ENCODE data around the gene PKNOX2. TPM values are rescaled to one million over a fixed set of nuclear protein-coding genes. Genes with fewer than 3 reads are reported as not detected.

The PKNOX2 gene
- total RNA-seq, 1 experiment from 2014 or later = 15.3 TPM

DNA sequence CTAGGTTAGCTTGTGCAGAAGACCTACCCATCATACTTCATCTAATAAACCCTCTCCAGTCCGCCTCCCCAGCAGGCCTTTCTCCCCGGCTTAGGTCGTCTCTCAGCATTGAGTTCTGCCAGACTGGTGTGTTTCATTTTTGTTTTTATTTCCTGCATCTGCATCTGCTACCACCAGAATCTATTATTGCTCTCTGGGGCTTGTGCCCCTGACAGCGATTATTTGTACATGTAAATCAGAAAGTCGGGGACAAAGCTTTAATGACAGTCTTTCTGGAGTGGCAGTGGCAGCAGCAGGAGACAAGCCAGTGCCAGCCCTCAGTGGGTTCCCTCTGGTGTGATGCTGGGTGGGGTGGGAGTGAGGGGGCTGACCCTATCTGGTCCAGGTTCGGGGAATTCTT is 127.5 kb downstream of the PKNOX2 start:
- Histone ChIP-seq H3K36me3 (peaks cover 15% of the 10 kb centered on the region), H3K9me3 (no peaks in the 10 kb centered on the region), H3K4me3 (no peak overlapping the region), H3K27me3 (no peaks in the 10 kb centered on the region)
- no peak for DNase-seq

DNA sequence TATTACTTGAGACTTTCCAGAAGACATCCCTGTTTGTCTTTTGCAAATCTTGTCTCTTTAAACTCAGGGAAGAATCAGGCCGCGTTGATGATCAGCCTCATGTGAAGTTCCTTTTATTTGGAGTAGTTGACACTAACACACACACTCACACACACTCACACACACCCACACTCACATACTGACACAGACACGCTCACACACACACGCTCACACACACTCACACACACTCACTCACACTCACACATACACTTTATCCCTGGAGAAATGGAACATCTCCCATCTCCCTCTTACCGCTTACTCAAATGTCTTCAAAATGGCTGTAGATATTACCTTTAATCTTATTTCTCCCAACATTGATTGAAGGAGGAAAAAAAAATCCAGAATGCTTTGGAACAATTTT is 129.0 kb downstream of the PKNOX2 start:
- no peaks in the 10 kb centered on the region for H3K27me3 ChIP-seq
- no peaks in the 10 kb centered on the region for H3K9me3 ChIP-seq
- peaks cover 12% of the 10 kb centered on the region for H3K36me3 ChIP-seq
- no peak overlapping the region for H3K4me3 ChIP-seq
- DNase-seq = no peak

GRCh38 chr11:125295931-125296330 is 131.4 kb downstream of the PKNOX2 start:
- peaks cover 5% of the 10 kb centered on the region for H3K36me3 ChIP-seq
- DNase-seq = no peak

GRCh38 chr11:125297346-125297915 is 132.9 kb downstream of the PKNOX2 start:
- DNase-seq = no peak
- Histone ChIP-seq H3K27me3 (no peaks in the 10 kb centered on the region), H3K4me3 (no peak overlapping the region), H3K36me3 (peaks cover 5% of the 10 kb centered on the region), H3K9me3 (no peaks in the 10 kb centered on the region)

More at GRCh38 chr11:125295931-125296330, 131.4 kb downstream of the PKNOX2 start:
- Histone ChIP-seq H3K4me3 (no peak overlapping the region), H3K9me3 (no peaks in the 10 kb centered on the region), H3K27me3 (no peaks in the 10 kb centered on the region)

GRCh38 chr11:125299061-125299615 is 134.6 kb downstream of the PKNOX2 start:
- H3K27me3 ChIP-seq = no peaks in the 10 kb centered on the region
- H3K36me3 ChIP-seq = peaks cover 2% of the 10 kb centered on the region
- H3K9me3 ChIP-seq = no peaks in the 10 kb centered on the region
- H3K4me3 ChIP-seq = no peak overlapping the region
- no peak for DNase-seq

- Histone ChIP-seq H3K9me3 (no peaks in the 10 kb centered on the region), H3K4me3 (no peak overlapping the region), H3K27me3 (no peaks in the 10 kb centered on the region)
Measured at GRCh38 chr11:125299821-125300220, 135.3 kb downstream of the PKNOX2 start.

GRCh38 chr11:125300791-125301218 is 136.3 kb downstream of the PKNOX2 start:
- no peaks in the 10 kb centered on the region for H3K27me3 ChIP-seq
- peak; percentile 76 for DNase-seq
- no peaks in the 10 kb centered on the region for H3K9me3 ChIP-seq

More at GRCh38 chr11:125299821-125300220, 135.3 kb downstream of the PKNOX2 start:
- no peak for DNase-seq
- peaks cover 2% of the 10 kb centered on the region for H3K36me3 ChIP-seq

GRCh38 chr11:125301346-125301745 is 136.8 kb downstream of the PKNOX2 start:
- H3K4me3 ChIP-seq = no peak overlapping the region
- no peak for DNase-seq
- no peaks in the 10 kb centered on the region for H3K9me3 ChIP-seq
- H3K27me3 ChIP-seq = no peaks in the 10 kb centered on the region
- peaks cover 2% of the 10 kb centered on the region for H3K36me3 ChIP-seq

More at GRCh38 chr11:125300791-125301218, 136.3 kb downstream of the PKNOX2 start:
- no peak overlapping the region for H3K4me3 ChIP-seq
- peaks cover 2% of the 10 kb centered on the region for H3K36me3 ChIP-seq

- no peaks in the 10 kb centered on the region for H3K36me3 ChIP-seq
- no peaks in the 10 kb centered on the region for H3K27me3 ChIP-seq
- no peak for DNase-seq
- H3K4me3 ChIP-seq = no peak overlapping the region
- no peaks in the 10 kb centered on the region for H3K9me3 ChIP-seq
Measured at GRCh38 chr11:125303186-125303585, 138.6 kb downstream of the PKNOX2 start.

- DNase-seq = no peak
- Histone ChIP-seq H3K9me3 (no peaks in the 10 kb centered on the region), H3K27me3 (no peaks in the 10 kb centered on the region), H3K4me3 (no peak overlapping the region), H3K36me3 (no peaks in the 10 kb centered on the region)
Measured at GRCh38 chr11:125303694-125304093, 139.1 kb downstream of the PKNOX2 start.

- no peak for DNase-seq
- H3K36me3 ChIP-seq = no peaks in the 10 kb centered on the region
- H3K27me3 ChIP-seq = no peaks in the 10 kb centered on the region
- no peaks in the 10 kb centered on the region for H3K9me3 ChIP-seq
- no peak overlapping the region for H3K4me3 ChIP-seq
Measured at GRCh38 chr11:125304136-125304535, 139.6 kb downstream of the PKNOX2 start.

- DNase-seq = no peak
- no peaks in the 10 kb centered on the region for H3K36me3 ChIP-seq
- no peak overlapping the region for H3K4me3 ChIP-seq
- no peaks in the 10 kb centered on the region for H3K27me3 ChIP-seq
- H3K9me3 ChIP-seq = no peaks in the 10 kb centered on the region
Measured at GRCh38 chr11:125304876-125305275, 140.3 kb downstream of the PKNOX2 start.

DNA sequence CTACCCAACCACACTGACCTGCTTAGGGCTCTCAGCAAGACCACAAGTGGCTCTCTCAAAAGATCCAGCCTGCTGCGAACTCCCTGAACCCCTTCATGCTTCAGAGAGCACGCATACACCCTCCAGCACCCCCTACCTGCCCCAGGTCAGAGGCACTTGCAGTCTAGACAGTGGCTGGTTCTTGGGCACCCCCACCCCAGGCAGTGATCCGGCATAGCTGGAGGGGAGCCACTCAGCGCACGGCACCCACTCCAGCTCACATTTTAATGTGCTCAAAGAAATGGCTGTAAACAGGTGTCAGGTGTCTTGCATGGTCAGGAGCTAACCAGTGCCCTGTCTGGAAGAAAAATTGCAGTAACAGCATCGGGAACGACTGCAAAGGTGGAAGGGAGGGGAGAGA is 140.8 kb downstream of the PKNOX2 start:
- no peaks in the 10 kb centered on the region for H3K27me3 ChIP-seq
- no peaks in the 10 kb centered on the region for H3K36me3 ChIP-seq
- no peaks in the 10 kb centered on the region for H3K9me3 ChIP-seq
- no peak overlapping the region for H3K4me3 ChIP-seq
- no peak for DNase-seq

GRCh38 chr11:125306476-125306875 is 141.9 kb downstream of the PKNOX2 start:
- Histone ChIP-seq H3K36me3 (no peaks in the 10 kb centered on the region), H3K27me3 (no peaks in the 10 kb centered on the region), H3K9me3 (no peaks in the 10 kb centered on the region), H3K4me3 (no peak overlapping the region)
- DNase-seq = no peak

DNA sequence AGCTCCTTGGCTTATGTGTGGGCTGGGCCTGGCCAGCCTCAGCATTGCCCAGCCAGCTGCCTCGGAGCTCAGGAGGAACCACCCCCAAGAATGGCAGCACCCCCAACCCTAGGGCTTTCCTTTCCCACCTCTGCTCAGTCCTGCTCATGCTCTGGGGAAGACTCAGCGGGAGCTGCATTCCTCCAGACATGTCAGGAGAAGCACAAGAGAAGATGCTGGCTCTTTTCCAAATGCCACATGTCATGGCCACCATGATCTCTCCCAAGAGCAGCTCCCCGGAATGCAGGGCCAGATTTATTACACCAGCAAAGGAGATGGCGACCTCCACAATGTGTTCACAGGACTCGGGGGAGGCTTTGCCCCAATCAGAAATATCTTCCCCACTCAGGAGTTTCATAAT is 143.7 kb downstream of the PKNOX2 start:
- H3K4me3 ChIP-seq = no peak overlapping the region
- no peaks in the 10 kb centered on the region for H3K27me3 ChIP-seq
- H3K36me3 ChIP-seq = no peaks in the 10 kb centered on the region
- no peak for DNase-seq
- H3K9me3 ChIP-seq = no peaks in the 10 kb centered on the region

GRCh38 chr11:125312391-125312790 is 147.8 kb downstream of the PKNOX2 start:
- Histone ChIP-seq H3K36me3 (peaks cover 13% of the 10 kb centered on the region), H3K4me3 (no peak overlapping the region), H3K9me3 (peaks cover 6% of the 10 kb centered on the region; the same call in 1 of the 2 replicates), H3K27me3 (no peaks in the 10 kb centered on the region)
- DNase-seq = no peak

GRCh38 chr11:125312812-125313211 is 148.3 kb downstream of the PKNOX2 start:
- no peaks in the 10 kb centered on the region for H3K27me3 ChIP-seq
- H3K4me3 ChIP-seq = no peak overlapping the region
- H3K36me3 ChIP-seq = peaks cover 13% of the 10 kb centered on the region
- peaks cover 10% of the 10 kb centered on the region; the same call in 1 of the 2 replicates for H3K9me3 ChIP-seq
- DNase-seq = no peak
